Effector memory CD8-positive, alpha-beta T cell (primary cell): ENCODE data around the gene IL20RA.

Experiments used
- ATAC-seq: fragments of 150-1000 bp; cut with Tn5 transposase; replicated peaks from 2 replicates; pipeline ENCODE4 v1.10.0; 2021; ENCODE audit warnings: mild to moderate bottlenecking, moderate library complexity
- DNase-seq, 3 experiments: peaks; one replicate each; pipeline ENCODE4 v3.0.0; 2021
- H3K27ac Mint-ChIP-seq, 2 donors: one replicate each; pipeline ENCODE4 v1.8.0; 2022; ENCODE audit warnings: mild to moderate bottlenecking in 2 of 2, mixed read lengths in 2 of 2, moderate library complexity in 2 of 2
- H3K27me3 Mint-ChIP-seq, 2 donors: one replicate each; pipeline ENCODE4 v1.8.0; 2022; ENCODE audit warnings: mixed read lengths in 2 of 2
- H3K36me3 Mint-ChIP-seq: one replicate; pipeline ENCODE4 v1.8.0; 2022; ENCODE audit warnings: mild to moderate bottlenecking, moderate library complexity, mixed read lengths; ENCODE audit not compliant: insufficient read depth
- H3K4me1 Mint-ChIP-seq, 2 donors: one replicate each; pipeline ENCODE4 v1.8.0; 2022; ENCODE audit warnings: low read depth in 2 of 2, mixed read lengths in 2 of 2
- H3K4me3 Mint-ChIP-seq, 2 donors: one replicate each; pipeline ENCODE4 v1.8.0; 2022; ENCODE audit warnings: mild to moderate bottlenecking in 2 of 2, mixed read lengths in 2 of 2, moderate library complexity in 2 of 2
- H3K9me3 Mint-ChIP-seq, 2 donors: one replicate each; pipeline ENCODE4 v1.8.0; 2022; ENCODE audit warnings: mixed read lengths in 2 of 2

Gene IL20RA

GRCh38 chr6:136952714-136953260 lies 92.0 kb downstream of the IL20RA start:
- peaks cover 41 to 53% of the 10 kb centered on the region in 2 donors for H3K27me3 Mint-ChIP-seq
- no peaks in the 10 kb centered on the region for H3K36me3 Mint-ChIP-seq
- H3K4me1 Mint-ChIP-seq = peaks cover 2 to 12% of the 10 kb centered on the region in 2 donors
- H3K9me3 Mint-ChIP-seq = no peaks in the 10 kb centered on the region
- H3K27ac Mint-ChIP-seq = no peak overlapping the region
- no peak overlapping the region for H3K4me3 Mint-ChIP-seq
- DNase-seq (no peak), ATAC-seq (no peak)

DNA sequence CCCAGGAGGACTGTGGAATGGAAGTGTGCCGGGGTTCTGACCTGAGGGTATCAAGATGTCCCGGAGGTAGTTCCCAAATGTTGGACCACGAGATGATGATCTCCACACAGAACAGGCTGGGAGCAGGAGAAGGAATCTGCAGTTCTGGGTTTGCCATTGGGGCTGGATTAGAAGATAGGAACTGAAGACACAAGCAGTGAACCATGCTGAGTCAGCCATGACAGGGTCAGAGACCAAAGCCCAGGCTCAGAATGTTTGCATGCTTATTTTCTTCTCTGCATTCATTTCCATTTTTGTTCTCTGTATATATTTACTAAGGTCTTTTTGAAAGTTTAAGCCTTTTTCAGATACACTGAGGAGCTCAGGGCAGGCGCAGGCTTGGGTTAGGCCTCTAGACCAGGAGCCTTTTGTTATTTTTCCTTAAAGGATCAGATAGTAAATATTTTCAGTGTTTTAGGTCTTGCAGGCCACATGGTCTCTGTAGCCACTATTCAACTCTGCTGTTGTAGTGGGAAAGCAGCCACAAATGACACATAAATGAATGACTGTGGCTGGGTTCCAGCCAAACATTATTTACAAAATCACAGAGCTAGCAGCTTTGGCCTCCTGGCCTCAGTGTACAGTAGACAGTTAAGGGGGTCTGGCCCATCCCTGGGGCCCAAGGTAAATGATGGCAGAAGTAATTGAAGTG lies 94.2 kb downstream of the IL20RA start:
- Mint-ChIP-seq H3K27ac (no peak overlapping the region), H3K9me3 (no peaks in the 10 kb centered on the region), H3K4me1 (peaks cover 0 to 8% of the 10 kb centered on the region in 2 donors), H3K27me3 (peaks cover 40 to 52% of the 10 kb centered on the region in 2 donors), H3K36me3 (no peaks in the 10 kb centered on the region), H3K4me3 (no peak overlapping the region)
- ATAC-seq = no peak
- DNase-seq = no peak
